ENCODE measurements around the gene OR9A4.

DNA sequence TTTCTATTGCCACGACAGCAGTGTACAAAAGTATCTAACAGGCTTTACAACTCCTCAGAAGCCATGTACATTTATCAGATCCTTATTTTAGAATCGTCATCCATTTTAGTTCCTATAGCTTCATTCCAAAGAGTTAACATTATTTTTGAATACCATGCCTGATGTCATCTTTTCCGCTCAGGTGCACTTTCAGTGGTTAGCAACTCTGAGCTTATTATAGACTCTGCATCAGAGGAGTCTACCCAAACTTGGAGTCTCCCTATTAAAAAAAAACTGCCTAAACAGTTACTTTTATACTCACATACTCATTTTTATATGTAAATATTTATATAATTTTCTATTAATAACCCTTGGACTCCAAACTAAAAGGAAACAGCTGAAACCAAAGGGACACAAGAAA lies 43.3 kb upstream of the OR9A4 start:
- TF ChIP-seq, protein P1, sequence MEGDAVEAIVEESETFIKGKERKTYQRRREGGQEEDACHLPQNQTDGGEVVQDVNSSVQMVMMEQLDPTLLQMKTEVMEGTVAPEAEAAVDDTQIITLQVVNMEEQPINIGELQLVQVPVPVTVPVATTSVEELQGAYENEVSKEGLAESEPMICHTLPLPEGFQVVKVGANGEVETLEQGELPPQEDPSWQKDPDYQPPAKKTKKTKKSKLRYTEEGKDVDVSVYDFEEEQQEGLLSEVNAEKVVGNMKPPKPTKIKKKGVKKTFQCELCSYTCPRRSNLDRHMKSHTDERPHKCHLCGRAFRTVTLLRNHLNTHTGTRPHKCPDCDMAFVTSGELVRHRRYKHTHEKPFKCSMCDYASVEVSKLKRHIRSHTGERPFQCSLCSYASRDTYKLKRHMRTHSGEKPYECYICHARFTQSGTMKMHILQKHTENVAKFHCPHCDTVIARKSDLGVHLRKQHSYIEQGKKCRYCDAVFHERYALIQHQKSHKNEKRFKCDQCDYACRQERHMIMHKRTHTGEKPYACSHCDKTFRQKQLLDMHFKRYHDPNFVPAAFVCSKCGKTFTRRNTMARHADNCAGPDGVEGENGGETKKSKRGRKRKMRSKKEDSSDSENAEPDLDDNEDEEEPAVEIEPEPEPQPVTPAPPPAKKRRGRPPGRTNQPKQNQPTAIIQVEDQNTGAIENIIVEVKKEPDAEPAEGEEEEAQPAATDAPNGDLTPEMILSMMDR (IDR thresholded peaks at IDR 0.05), result no peak
- no peak for TF ChIP-seq POLR2AphosphoS5 (IDR thresholded peaks at IDR 0.05)
- TF ChIP-seq POLR2A (IDR thresholded peaks at IDR 0.05), result no peak
